CD4-positive, alpha-beta T cell treated with Interleukin-17A for 4 hours (primary cell): ENCODE results near the gene ELAC2.

Source experiments
- DNase-seq: peaks from one replicate; pipeline ENCODE4 v3.0.0-alpha.2; 2020; ENCODE audit warnings: mixed read lengths

Gene ELAC2

GRCh38 chr17:12947047-12947446 is 70.8 kb downstream of the ELAC2 start:
- no peak for DNase-seq
